ENCODE measurements around the gene OSM.
A peak's percentile ranks its signal among the peaks of the same experiment; 100 is the strongest.

The OSM gene

GRCh38 chr22:30266445-30267381 is at the start of gene OSM:
TSS of gene OSM (minus strand) at chr22:30266851. CDS start at chr22:30266799, 52 bp downstream.
- no peak for DNase-seq (ENCODE audit: low read depth, low spot score)
- no peak within 1 kb of the TSS for H3K27ac ChIP-seq

- DNase-seq (ENCODE audit: low read depth, low spot score), result no peak
- no peak overlapping the region for H3K27ac ChIP-seq
Measured at GRCh38 chr22:30315962-30316576, 49.4 kb upstream of the OSM start.

GRCh38 chr22:30314915-30315314 is 48.3 kb upstream of the OSM start:
- no peak for DNase-seq (ENCODE audit: low read depth, low spot score)
- peak overlapping the region; percentile 65 for H3K27ac ChIP-seq

- no peak for DNase-seq (ENCODE audit: low read depth, low spot score)
- H3K27ac ChIP-seq, result peak overlapping the region; percentile 65
Measured at GRCh38 chr22:30313527-30314363, 47.1 kb upstream of the OSM start.

DNA sequence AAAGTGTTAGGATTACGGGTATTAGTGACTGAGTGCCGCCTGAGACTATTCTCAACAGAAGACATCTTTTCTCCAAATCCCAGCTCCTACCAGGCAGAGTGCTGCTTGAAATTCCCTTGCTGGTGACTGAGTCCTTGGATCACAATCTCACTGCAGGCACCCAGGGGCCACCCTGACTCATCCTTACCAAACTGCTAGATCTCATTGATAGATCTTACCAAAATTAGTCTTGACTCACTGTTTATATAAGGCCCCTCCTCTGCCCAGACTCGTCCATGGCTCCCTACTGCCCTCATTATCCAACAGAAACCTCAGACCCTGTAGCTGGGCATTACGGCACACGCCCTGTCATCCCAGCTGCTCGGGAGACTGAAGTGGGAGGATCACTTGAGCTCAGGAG is 45.4 kb upstream of the OSM start:
- peak overlapping the region; percentile 65 for H3K27ac ChIP-seq
- DNase-seq (ENCODE audit: low read depth, low spot score), result peak; percentile 85

DNA sequence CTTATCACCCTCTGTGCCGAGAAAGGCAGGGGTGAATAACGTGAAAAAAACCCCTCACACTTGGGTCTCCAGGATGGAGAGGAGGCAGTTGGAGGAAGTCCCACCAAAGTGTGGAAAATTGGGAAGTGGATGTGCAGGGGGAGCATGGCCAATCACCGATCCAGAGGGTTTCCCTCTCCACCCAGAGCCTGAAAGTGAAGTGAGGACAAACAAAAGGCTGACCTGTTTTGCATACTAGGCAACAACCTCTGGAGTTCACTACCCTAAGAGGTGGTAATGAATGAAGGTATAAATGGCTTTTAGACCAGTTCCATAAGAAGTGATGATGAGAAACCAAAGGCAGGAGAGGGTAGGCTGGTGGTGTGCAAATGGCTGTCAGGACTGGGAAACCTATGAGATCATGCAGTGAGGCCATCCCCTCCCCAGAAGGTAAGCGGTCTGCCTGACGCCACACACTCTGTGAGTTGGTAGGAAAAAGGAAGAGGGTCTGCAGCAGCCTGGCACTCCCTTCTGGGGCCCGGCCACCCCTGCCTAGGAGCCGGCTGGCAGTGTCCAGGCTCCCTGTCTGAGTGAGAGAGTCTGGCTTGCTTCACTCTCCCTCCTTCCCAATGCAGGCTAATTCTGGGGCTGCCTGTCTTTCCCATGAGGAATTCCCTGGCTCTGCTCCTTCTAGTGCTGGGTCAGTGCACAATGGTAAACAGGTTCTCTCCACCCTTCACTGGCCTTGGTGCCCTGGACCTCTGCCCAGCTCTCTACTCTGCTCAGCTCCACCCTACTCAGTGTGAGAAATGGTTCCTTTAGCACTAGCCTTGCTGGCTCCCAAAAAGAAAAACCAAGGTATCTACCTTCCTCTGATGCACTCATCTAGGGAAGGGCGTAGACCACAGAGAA is 44.5 kb upstream of the OSM start:
- no peak for DNase-seq (ENCODE audit: low read depth, low spot score)
- H3K27ac ChIP-seq, result peak overlapping the region; percentile 65

DNA sequence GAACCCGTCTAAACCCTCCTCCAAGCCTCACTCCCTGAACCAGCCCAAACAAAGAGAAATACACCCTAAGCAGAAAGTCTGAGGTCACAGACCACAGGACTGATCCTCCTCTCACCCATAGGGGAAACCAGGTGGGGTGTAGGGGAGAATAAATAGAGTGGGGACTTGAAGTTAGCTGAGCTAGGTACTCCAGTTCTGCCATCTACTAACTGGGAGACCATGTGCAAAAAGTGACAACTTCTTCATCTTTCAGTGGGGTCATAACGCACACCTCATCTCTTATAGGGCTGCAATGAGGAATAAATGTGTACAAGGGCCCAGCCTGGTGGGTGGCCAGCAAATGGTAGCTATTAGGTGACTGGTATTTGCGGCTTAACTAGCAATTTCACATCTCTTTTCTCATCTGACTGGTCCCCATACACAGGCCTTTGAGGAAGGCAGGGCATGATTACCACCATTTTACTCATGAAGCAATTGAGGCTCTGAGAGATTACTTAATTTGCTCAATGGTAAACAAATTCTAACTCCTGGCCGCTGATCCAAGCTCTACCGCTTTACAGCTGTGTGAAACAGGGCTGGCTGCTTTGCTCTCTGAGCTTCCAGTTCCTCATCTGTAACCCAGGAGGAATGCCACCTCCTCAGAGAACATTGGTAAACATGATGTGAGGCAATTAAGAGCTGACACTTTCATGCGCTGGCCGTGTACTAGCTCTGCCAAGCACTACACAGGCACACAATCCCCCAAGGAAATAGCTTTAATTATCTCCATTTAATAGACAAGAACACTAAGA is 43.5 kb upstream of the OSM start:
- DNase-seq (ENCODE audit: low read depth, low spot score), result peak; percentile 62

GRCh38 chr22:30308518-30309230 is 42.0 kb upstream of the OSM start:
- peak overlapping the region; percentile 65 for H3K27ac ChIP-seq
- no peak for DNase-seq (ENCODE audit: low read depth, low spot score)

More for the DNA sequence above, 43.5 kb upstream of the OSM start:
- H3K27ac ChIP-seq, result peak overlapping the region; percentile 65

DNA sequence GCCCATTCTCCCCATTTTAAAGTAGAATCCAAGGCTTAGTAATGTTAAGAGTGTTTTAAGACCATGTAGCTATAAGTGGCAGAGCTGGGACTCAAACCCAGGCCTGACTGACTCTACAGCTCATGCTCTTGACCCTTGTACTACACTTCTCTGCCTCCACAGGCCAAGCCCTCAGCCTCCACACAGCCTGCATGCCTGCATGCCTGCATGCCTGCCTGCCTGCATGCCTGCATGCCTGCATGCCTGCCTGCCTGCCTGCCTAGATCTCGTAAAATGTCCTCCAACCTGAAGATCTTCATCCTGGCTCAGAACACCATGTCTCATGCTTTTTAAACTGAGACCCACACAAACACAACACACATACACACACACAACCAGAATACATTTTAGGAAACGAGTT is 41.4 kb upstream of the OSM start:
- DNase-seq (ENCODE audit: low read depth, low spot score), result no peak
- H3K27ac ChIP-seq, result peak overlapping the region; percentile 65

GRCh38 chr22:30307041-30307574 is 40.5 kb upstream of the OSM start:
- DNase-seq (ENCODE audit: low read depth, low spot score), result no peak
- peak overlapping the region; percentile 86 for H3K27ac ChIP-seq

- peak overlapping the region; percentile 86 for H3K27ac ChIP-seq
- no peak for DNase-seq (ENCODE audit: low read depth, low spot score)
Measured at GRCh38 chr22:30306627-30307011, 40.0 kb upstream of the OSM start.

DNA sequence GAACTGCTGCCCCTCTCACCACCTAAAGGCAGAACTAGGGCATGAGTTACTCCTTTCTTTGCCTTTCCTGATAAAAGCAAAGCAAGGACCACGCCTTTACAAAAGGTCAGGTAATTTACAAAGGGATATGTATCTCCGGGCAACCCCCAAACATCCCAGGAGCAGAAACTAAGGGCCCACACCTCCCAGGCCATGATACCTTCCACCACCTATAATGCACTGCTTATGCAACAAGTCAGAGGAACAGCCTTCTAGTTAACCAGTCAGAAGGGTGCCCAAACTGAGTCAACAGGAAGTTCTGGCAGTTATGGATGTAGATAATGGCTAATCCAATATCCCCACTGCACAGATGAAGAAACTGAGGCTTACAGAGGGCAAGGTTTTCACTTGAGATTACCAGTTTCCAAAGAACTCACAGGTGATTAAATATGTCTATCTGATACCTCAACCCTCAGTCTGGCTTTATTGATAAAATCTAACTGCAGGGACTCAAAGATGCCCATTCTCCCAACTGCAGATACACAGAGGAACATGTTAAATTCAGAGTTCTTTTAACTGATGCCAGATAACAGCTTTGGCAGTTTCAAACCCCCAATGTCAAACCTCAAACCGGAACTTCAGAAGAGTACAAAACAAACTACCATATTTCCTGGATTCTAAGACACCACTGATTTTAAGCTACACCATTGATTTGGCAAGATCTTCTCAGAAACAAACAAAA is 39.4 kb upstream of the OSM start:
- no peak for DNase-seq (ENCODE audit: low read depth, low spot score)
- H3K27ac ChIP-seq, result peak overlapping the region; percentile 86

- DNase-seq (ENCODE audit: low read depth, low spot score), result no peak
- peak overlapping the region; percentile 86 for H3K27ac ChIP-seq
Measured at GRCh38 chr22:30305519-30305905, 38.9 kb upstream of the OSM start.

- H3K27ac ChIP-seq, result peak overlapping the region; percentile 86
- DNase-seq (ENCODE audit: low read depth, low spot score), result no peak
Measured at GRCh38 chr22:30304495-30305244, 38.0 kb upstream of the OSM start.

DNA sequence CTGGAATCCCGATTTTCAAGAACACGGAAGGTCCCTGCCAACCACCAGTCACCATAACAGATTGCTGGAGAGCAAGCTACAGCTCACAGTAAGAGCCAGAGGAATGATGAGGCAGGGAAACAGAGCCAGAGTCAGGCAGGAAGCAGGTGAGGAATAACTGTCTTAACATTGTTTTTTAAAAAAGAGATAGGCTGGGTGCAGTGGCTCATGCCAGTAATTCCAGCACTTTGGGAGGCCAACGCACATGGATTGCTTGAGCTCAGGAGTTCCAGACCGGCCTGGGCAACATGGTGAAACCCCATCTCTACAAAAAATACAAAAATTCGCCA is 36.1 kb upstream of the OSM start:
- H3K27ac ChIP-seq, result peak overlapping the region; percentile 86
- no peak for DNase-seq (ENCODE audit: low read depth, low spot score)

DNA sequence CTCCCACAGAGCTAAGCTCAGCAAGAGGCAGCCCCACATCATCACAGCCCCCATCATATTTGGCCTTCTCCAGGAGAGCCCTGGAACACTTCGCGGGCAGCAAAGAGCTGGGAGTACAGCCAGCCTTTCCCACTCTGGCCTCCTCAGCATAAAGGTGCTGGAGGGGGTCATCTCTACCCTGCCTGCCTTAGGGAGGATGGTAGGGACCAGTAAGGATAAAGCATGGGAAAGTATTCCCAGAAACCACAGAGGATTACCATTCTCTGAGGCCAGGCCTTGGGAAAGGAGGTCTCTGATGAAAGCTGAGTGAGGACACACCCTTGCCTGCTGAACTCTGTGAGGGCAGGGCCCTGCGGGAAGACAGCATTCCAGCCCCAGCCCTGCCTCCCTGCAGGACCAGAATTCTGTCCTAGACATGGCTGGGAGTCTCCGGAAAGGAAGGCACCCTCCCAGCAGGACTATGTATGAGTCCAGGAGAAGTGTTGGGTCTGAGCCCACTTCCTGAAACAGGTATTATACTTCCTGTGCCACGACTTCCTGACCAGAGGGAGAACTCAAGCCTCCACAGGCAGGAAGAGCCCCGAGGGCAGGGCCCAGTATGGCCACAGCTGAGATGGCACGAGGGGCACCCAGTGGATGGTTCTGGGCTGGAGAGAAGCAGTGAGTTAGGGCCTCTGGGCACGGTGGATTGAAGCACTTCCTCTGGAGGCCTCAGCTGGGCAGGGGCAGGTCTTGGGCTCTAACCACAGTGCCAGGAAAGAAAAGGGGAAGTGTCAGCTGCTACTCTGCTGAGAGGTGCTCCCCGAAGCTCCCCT is 35.6 kb upstream of the OSM start:
- no peak for DNase-seq (ENCODE audit: low read depth, low spot score)
- peak overlapping the region; percentile 86 for H3K27ac ChIP-seq
